ENCODE data around the gene HDHD5. TPM values are rescaled to one million over a fixed set of nuclear protein-coding genes. Genes with fewer than 3 reads are reported as not detected.
A peak's percentile ranks its signal among the peaks of the same experiment; 100 is the strongest.

HDHD5 gene
- total RNA-seq, 1 donor from 2014 or later, result 67.1 TPM

DNA sequence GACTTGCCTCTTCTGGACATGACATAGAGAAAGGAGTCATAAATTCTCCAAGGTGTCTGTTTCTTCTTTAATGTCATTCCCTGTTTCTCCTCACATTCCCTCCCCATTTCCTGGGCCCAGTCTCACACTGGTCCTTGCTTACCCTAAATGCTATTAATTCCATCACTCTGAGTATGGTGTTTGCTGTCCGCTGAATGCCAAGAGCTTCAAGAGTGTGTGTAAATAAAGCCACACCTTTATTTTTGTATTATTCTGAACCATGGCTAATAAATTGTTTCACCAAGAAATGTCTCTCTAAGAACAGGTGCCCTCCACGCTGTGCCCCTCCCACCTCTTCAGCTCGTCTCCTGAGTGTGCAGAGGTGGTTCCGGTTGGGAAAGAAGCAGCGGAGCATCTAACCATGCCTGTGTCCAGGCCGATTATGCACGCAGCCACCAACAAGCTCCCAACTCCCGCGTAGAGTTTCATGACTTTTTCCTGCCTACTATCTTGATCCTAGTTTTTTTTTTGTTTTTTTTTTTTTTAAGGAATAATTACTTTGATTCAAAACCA, 46.5 kb downstream of the HDHD5 start:
- TF ChIP-seq, protein P1, sequence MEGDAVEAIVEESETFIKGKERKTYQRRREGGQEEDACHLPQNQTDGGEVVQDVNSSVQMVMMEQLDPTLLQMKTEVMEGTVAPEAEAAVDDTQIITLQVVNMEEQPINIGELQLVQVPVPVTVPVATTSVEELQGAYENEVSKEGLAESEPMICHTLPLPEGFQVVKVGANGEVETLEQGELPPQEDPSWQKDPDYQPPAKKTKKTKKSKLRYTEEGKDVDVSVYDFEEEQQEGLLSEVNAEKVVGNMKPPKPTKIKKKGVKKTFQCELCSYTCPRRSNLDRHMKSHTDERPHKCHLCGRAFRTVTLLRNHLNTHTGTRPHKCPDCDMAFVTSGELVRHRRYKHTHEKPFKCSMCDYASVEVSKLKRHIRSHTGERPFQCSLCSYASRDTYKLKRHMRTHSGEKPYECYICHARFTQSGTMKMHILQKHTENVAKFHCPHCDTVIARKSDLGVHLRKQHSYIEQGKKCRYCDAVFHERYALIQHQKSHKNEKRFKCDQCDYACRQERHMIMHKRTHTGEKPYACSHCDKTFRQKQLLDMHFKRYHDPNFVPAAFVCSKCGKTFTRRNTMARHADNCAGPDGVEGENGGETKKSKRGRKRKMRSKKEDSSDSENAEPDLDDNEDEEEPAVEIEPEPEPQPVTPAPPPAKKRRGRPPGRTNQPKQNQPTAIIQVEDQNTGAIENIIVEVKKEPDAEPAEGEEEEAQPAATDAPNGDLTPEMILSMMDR (conservative IDR thresholded peaks at IDR 0.05; ENCODE audit: low read depth, low read length), result no peak
- peak; percentile 15 for DNase-seq (ENCODE audit: low read depth)
- H3K4me3 ChIP-seq (ENCODE audit: low read depth, low read length), result no peak overlapping the region

DNA sequence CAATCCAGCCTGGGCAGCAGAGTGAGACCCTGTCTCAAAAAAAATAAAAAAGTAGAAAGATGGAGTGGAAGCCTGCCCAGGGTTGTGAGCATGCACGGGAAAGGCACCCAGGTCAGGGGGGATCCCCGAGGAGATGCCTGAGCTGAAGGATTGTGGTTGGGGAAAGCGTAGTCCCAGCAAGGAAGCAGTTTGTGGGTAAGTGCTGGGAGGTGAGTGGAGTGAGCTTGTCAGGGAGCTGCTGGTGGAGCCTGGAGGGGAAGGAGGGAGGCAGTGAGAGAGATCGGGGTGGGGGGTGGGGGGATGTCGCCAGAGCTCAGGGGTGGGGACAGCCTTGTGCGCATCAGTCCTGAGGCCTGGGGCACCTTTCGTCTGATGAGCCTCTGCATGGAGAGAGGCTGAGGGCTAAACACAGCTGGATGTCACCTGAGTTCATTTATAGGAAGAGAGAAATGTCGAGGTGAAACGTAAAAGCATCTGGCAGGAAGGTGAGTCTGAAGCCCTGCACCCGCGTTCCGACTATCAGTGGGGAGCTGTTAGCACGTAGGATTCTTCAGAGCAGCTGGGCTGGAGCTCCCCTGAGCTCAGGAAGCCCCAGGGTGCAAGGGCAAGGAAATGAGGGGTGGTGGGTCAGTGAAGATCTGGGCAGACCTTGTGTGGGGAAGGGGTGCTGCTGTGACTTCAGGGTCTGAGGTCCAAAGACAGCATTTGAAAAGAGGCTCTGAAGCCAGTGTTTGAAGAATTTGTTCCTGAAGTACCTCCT, 48.1 kb downstream of the HDHD5 start:
- no peak overlapping the region for H3K4me3 ChIP-seq (ENCODE audit: low read depth, low read length)
- TF ChIP-seq, protein P1 (conservative IDR thresholded peaks at IDR 0.05; ENCODE audit: low read depth, low read length), result no peak
- no peak for DNase-seq (ENCODE audit: low read depth)

DNA sequence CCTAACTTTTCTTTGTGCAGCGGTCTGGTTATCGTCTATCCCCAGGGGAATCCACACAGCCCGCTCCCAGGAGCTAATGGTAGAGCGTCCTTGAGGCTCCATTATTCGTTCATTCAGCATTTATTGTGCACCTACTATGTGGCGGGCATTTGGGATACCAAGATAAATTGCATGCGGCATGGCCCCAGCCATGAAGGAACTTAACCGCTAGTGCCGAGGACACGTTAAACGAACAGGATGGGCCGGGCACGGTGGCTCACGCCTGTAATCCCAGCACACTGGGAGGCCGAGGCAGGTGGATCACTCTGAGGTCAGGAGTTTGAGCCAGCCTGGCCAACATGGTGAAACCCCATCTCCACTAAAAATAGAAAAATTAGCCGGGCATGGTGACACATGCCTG, 49.1 kb downstream of the HDHD5 start:
- TF ChIP-seq, protein P1 (conservative IDR thresholded peaks at IDR 0.05; ENCODE audit: low read depth, low read length), result no peak
- DNase-seq (ENCODE audit: low read depth), result no peak
- no peak overlapping the region for H3K4me3 ChIP-seq (ENCODE audit: low read depth, low read length)

DNA sequence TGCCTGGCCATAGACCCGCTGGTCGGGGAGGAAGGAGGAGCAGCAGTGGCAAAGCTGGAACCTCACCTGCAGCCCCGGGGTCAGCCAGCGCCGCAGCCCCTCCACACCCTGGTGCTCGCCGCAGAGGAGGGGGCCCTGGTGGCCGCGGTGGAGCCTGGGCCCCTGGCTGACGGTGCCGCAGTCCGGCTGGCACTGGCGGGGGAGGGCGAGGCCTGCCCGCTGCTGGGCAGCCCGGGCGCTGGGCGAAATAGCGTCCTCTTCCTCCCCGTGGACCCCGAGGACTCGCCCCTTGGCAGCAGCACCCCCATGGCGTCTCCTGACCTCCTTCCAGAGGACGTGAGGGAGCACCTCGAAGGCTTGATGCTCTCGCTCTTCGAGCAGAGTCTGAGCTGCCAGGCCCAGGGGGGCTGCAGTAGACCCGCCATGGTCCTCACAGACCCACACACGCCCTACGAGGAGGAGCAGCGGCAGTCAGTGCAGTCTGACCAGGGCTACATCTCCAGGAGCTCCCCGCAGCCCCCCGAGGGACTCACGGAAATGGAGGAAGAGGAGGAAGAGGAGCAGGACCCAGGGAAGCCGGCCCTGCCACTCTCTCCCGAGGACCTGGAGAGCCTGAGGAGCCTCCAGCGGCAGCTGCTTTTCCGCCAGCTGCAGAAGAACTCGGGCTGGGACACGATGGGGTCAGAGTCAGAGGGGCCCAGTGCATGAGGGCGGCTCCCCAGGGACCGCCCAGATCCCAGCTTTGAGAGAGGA, 49.8 kb downstream of the HDHD5 start:
- TF ChIP-seq, protein P1 (conservative IDR thresholded peaks at IDR 0.05; ENCODE audit: low read depth, low read length), result no peak
- DNase-seq (ENCODE audit: low read depth), result no peak
- H3K4me3 ChIP-seq (ENCODE audit: low read depth, low read length), result no peak overlapping the region

DNA sequence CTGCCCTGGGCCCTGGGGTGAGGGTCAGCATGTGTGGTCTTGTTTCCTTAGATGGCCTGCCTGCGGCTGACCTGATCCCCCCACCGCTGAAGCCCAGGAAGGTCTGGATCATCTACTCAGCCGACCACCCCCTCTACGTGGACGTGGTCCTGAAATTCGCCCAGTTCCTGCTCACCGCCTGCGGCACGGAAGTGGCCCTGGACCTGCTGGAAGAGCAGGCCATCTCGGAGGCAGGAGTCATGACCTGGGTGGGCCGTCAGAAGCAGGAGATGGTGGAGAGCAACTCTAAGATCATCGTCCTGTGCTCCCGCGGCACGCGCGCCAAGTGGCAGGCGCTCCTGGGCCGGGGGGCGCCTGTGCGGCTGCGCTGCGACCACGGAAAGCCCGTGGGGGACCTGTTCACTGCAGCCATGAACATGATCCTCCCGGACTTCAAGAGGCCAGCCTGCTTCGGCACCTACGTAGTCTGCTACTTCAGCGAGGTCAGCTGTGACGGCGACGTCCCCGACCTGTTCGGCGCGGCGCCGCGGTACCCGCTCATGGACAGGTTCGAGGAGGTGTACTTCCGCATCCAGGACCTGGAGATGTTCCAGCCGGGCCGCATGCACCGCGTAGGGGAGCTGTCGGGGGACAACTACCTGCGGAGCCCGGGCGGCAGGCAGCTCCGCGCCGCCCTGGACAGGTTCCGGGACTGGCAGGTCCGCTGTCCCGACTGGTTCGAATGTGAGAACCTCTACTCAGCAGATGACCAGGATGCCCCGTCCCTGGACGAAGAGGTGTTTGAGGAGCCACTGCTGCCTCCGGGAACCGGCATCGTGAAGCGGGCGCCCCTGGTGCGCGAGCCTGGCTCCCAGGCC, 50.6 kb downstream of the HDHD5 start:
- no peak for DNase-seq (ENCODE audit: low read depth)

DNA sequence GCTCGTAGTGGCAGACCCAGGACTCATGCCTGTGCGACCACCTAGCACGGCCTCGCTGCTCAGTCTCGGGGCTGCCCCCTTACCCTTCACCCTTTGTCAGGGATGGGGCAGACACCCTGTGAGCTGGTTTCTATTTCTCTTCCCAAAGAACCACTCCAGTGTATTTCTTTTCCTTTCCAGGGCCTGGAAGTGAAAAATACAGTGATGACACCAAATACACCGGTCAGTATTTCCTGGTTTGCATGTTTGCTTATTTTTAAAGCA, 51.6 kb downstream of the HDHD5 start:
- TF ChIP-seq, protein P1 (conservative IDR thresholded peaks at IDR 0.05; ENCODE audit: low read depth, low read length), result no peak

More for the DNA sequence above, 50.6 kb downstream of the HDHD5 start:
- no peak overlapping the region for H3K4me3 ChIP-seq (ENCODE audit: low read depth, low read length)
- TF ChIP-seq, protein P1 (conservative IDR thresholded peaks at IDR 0.05; ENCODE audit: low read depth, low read length), result no peak

More for the DNA sequence above, 51.6 kb downstream of the HDHD5 start:
- no peak overlapping the region for H3K4me3 ChIP-seq (ENCODE audit: low read depth, low read length)
- no peak for DNase-seq (ENCODE audit: low read depth)
